ENCODE measurements around the gene FLT1. TPM values are rescaled to one million over a fixed set of nuclear protein-coding genes. Genes with fewer than 3 reads are reported as not detected.

The FLT1 gene
- total RNA-seq, 2 donors from 2014 or later, result 12.3 to 44.6 TPM

- Histone ChIP-seq H3K4me3 (no peak overlapping the region), H3K4me1 (ENCODE audit: control insufficient read depth in 1 of 2, low read depth in 2 of 2) (no peaks in the 10 kb centered on the region), H3K27ac (no peak overlapping the region), H3K9me3 (no peaks in the 10 kb centered on the region), H3K27me3 (replicated peaks; ENCODE audit: insufficient read depth) (no peaks in the 10 kb centered on the region), H3K36me3 (peaks cover 18% of the 10 kb centered on the region)
- no peak for TF ChIP-seq CTCF (IDR thresholded peaks at IDR 0.05)
- no peak for DNase-seq (ENCODE audit: low spot score)
- no peak for ATAC-seq (ENCODE audit: insufficient number of reproducible peaks, low FRiP score, low read depth)
These were observed 236.5 kb downstream of the FLT1 start for GRCh38 chr13:28258417-28258816.

GRCh38 chr13:28257305-28257704, 237.6 kb downstream of the FLT1 start:
- ATAC-seq (ENCODE audit: insufficient number of reproducible peaks, low FRiP score, low read depth) (no peak), DNase-seq (ENCODE audit: low spot score) (no peak)
- no peak for TF ChIP-seq CTCF (IDR thresholded peaks at IDR 0.05)
- no peaks in the 10 kb centered on the region for H3K4me1 ChIP-seq (ENCODE audit: control insufficient read depth in 1 of 2, low read depth in 2 of 2)
- peaks cover 18% of the 10 kb centered on the region for H3K36me3 ChIP-seq
- no peak overlapping the region for H3K4me3 ChIP-seq
- H3K9me3 ChIP-seq, result no peaks in the 10 kb centered on the region
- no peaks in the 10 kb centered on the region for H3K27me3 ChIP-seq (replicated peaks; ENCODE audit: insufficient read depth)
- H3K27ac ChIP-seq, result no peak overlapping the region

- H3K27me3 ChIP-seq (replicated peaks; ENCODE audit: insufficient read depth), result no peaks in the 10 kb centered on the region
- no peaks in the 10 kb centered on the region for H3K9me3 ChIP-seq
- no peak for TF ChIP-seq CTCF (IDR thresholded peaks at IDR 0.05)
- H3K4me3 ChIP-seq, result no peak overlapping the region
- no peak overlapping the region for H3K27ac ChIP-seq
- DNase-seq (ENCODE audit: low spot score) (no peak), ATAC-seq (ENCODE audit: insufficient number of reproducible peaks, low FRiP score, low read depth) (no peak)
- H3K4me1 ChIP-seq (ENCODE audit: control insufficient read depth in 1 of 2, low read depth in 2 of 2), result peaks cover 0 to 9% of the 10 kb centered on the region in 2 donors
- H3K36me3 ChIP-seq, result peaks cover 11% of the 10 kb centered on the region
These were observed 242.4 kb downstream of the FLT1 start for GRCh38 chr13:28252547-28252946.

GRCh38 chr13:28251466-28251865, 243.5 kb downstream of the FLT1 start:
- no peaks in the 10 kb centered on the region for H3K9me3 ChIP-seq
- peaks cover 4% of the 10 kb centered on the region for H3K36me3 ChIP-seq
- ATAC-seq (ENCODE audit: insufficient number of reproducible peaks, low FRiP score, low read depth), result no peak

GRCh38 chr13:28250542-28250941, 244.4 kb downstream of the FLT1 start:
- ATAC-seq (ENCODE audit: insufficient number of reproducible peaks, low FRiP score, low read depth), result no peak
- TF ChIP-seq CTCF (IDR thresholded peaks at IDR 0.05), result no peak
- H3K9me3 ChIP-seq, result no peaks in the 10 kb centered on the region

More at GRCh38 chr13:28251466-28251865, 243.5 kb downstream of the FLT1 start:
- no peak for TF ChIP-seq CTCF (IDR thresholded peaks at IDR 0.05)
- no peak for DNase-seq (ENCODE audit: low spot score)
- Histone ChIP-seq H3K4me3 (no peak overlapping the region), H3K27me3 (replicated peaks; ENCODE audit: insufficient read depth) (no peaks in the 10 kb centered on the region), H3K27ac (no peak overlapping the region), H3K4me1 (ENCODE audit: control insufficient read depth in 1 of 2, low read depth in 2 of 2) (peaks cover 0 to 9% of the 10 kb centered on the region in 2 donors)

More at GRCh38 chr13:28250542-28250941, 244.4 kb downstream of the FLT1 start:
- DNase-seq (ENCODE audit: low spot score), result no peak
- H3K27me3 ChIP-seq (replicated peaks; ENCODE audit: insufficient read depth), result no peaks in the 10 kb centered on the region
- H3K36me3 ChIP-seq, result no peaks in the 10 kb centered on the region
- H3K4me1 ChIP-seq (ENCODE audit: control insufficient read depth in 1 of 2, low read depth in 2 of 2), result peaks cover 0 to 9% of the 10 kb centered on the region in 2 donors
- no peak overlapping the region for H3K4me3 ChIP-seq
- H3K27ac ChIP-seq, result no peak overlapping the region

Other genes with a start within 250 kb of the FLT1 start
- 10 to 100 TPM; 45.1 to 49.7 TPM for gene POMP, start 164.0 kb upstream of the FLT1 start, total RNA-seq
- gene SLC46A3, start 223.8 kb upstream of the FLT1 start, total RNA-seq, result 10 to 100 TPM; 10.8 to 16.4 TPM